ENCODE measurements around the gene SIAH1.

The SIAH1 gene

DNA sequence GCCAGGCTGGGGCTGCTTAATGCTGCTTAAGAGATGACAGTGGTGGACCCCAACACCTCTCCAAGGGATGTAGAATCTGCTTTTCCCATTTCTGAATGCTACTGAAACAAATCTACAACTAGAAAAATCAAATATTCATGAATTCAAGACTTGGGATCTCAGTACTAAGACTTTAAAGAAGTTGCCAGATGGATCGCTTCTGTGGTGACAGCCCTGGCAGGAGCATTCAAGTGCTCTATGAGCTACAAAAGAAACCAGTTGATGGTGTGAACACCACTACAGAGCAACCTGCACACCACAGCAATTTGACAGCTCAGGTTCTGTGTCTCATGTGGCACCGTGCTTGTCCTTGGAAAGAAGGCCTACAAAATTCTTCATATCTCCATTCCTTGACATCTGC is 42.6 kb downstream of the SIAH1 start:
- Histone ChIP-seq H3K27ac (no peak overlapping the region), H3K4me1 (no peaks in the 10 kb centered on the region), H3K27me3 (no peaks in the 10 kb centered on the region), H3K4me3 (no peak overlapping the region), H3K36me3 (peaks cover 14 to 36% (median 28%) of the 10 kb centered on the region in 3 donors), H3K9me3 (no peaks in the 10 kb centered on the region)
- TF ChIP-seq, protein P1, sequence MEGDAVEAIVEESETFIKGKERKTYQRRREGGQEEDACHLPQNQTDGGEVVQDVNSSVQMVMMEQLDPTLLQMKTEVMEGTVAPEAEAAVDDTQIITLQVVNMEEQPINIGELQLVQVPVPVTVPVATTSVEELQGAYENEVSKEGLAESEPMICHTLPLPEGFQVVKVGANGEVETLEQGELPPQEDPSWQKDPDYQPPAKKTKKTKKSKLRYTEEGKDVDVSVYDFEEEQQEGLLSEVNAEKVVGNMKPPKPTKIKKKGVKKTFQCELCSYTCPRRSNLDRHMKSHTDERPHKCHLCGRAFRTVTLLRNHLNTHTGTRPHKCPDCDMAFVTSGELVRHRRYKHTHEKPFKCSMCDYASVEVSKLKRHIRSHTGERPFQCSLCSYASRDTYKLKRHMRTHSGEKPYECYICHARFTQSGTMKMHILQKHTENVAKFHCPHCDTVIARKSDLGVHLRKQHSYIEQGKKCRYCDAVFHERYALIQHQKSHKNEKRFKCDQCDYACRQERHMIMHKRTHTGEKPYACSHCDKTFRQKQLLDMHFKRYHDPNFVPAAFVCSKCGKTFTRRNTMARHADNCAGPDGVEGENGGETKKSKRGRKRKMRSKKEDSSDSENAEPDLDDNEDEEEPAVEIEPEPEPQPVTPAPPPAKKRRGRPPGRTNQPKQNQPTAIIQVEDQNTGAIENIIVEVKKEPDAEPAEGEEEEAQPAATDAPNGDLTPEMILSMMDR (IDR thresholded peaks at IDR 0.05): no peak
- intact Hi-C loops (cut with DNase I; ENCODE audit: low total_unique reads): no loop called here
- no peak for DNase-seq

DNA sequence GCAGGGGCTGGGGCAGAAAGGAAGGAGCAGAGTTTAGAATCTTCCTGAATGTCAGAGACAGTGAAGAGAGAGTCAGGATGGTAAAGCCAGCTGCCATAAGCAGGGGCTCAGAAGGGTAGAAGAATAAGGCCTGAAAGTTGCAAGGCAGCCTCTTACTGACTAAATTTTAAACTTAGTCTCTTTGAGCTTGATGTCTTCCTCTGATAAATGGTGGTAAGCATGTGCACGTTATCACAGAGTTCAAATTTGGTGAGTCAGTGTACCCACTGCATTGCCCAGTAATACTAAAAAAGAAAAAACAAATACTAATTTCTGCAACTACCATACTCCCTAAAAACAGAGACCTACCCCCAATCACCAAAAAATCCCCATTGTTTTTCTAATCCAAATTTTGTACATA is 45.2 kb downstream of the SIAH1 start:
- intact Hi-C loops (cut with DNase I; ENCODE audit: low total_unique reads): no loop called here
- no peaks in the 10 kb centered on the region for H3K4me1 ChIP-seq
- no peak overlapping the region for H3K4me3 ChIP-seq
- no peak overlapping the region for H3K27ac ChIP-seq
- TF ChIP-seq, protein P1 (IDR thresholded peaks at IDR 0.05): no peak
- peaks cover 24 to 36% (median 35%) of the 10 kb centered on the region in 3 donors for H3K36me3 ChIP-seq
- no peak for DNase-seq
- H3K9me3 ChIP-seq: no peaks in the 10 kb centered on the region
- no peaks in the 10 kb centered on the region for H3K27me3 ChIP-seq

DNA sequence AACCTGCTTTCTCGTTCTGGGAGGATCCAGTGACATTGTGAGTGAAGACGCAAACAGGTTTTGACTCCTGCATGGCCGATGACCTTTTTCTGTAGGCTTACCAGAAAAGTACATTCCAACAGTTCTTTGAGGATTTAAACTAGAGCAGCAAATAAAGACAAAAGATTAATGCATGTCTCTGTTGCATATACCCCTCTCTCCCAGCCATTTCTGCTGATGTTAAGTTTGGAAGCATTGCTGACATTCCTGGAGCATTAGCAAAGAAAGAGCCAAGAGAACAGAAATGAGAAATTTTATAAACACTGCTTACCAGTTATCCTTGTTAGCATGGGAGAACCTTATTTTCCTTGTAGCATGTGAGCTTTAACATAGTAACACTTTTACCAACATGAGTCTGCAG is 49.3 kb downstream of the SIAH1 start:
- Histone ChIP-seq H3K9me3 (no peaks in the 10 kb centered on the region), H3K4me3 (no peak overlapping the region), H3K27ac (no peak overlapping the region), H3K27me3 (no peaks in the 10 kb centered on the region), H3K4me1 (peaks cover 0 to 3% (median 0%) of the 10 kb centered on the region in 4 donors), H3K36me3 (peaks cover 22 to 28% (median 23%) of the 10 kb centered on the region in 3 donors)
- intact Hi-C loops (cut with DNase I; ENCODE audit: low total_unique reads): no loop called here
- TF ChIP-seq, protein P1 (IDR thresholded peaks at IDR 0.05): no peak
- DNase-seq: no peak

DNA sequence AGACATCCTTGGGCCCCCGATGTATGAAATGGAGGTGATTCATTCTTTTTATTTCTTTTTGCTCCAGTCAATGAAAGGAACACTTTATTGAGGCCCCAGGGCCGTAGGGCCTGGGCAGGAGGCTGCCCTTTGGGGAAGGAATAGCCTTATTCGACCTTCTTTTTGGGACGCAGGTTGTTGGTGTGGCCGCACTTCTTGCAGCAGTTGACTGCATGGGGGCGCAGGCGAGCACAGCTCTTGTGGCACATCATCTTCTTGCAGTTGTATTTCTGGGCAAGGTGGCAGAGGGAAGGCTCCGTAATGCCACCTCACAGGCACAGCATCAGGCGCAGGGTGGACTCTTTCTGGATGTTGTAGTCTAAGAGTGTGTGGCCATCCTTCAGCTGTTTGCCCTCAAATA is 50.9 kb downstream of the SIAH1 start:
- intact Hi-C loops (cut with DNase I; ENCODE audit: low total_unique reads): no loop called here
- Histone ChIP-seq H3K36me3 (peaks cover 17 to 24% (median 18%) of the 10 kb centered on the region in 3 donors), H3K27me3 (no peaks in the 10 kb centered on the region), H3K27ac (no peak overlapping the region), H3K4me3 (no peak overlapping the region), H3K4me1 (peaks cover 0 to 14% (median 2%) of the 10 kb centered on the region in 4 donors), H3K9me3 (no peaks in the 10 kb centered on the region)
- TF ChIP-seq, protein P1 (IDR thresholded peaks at IDR 0.05): no peak
- DNase-seq: no peak

DNA sequence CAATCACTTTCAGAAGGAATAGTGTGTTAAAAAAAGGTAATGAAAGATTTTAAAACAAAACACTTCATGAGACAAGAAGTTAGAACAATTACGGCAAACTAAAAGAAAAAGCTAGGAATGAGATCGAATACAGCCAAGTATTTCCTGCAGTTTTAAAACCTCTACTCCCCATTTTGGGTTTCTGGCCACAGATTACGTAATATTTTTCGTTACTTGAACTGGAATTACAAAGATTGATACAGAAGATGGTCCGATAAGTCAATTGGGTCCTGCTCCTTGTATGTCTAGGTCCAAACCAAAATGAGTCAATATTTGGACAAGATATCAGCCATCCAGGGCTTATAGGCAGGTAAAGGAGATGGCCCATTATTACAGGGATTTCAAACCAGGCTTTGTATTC is 52.2 kb downstream of the SIAH1 start:
- Histone ChIP-seq H3K27me3 (no peaks in the 10 kb centered on the region), H3K4me1 (peaks cover 0 to 14% (median 2%) of the 10 kb centered on the region in 4 donors), H3K9me3 (no peaks in the 10 kb centered on the region), H3K36me3 (peaks cover 17 to 24% (median 18%) of the 10 kb centered on the region in 3 donors), H3K27ac (no peak overlapping the region), H3K4me3 (no peak overlapping the region)
- TF ChIP-seq, protein P1 (IDR thresholded peaks at IDR 0.05): no peak
- intact Hi-C loops (cut with DNase I; ENCODE audit: low total_unique reads): no loop called here
- DNase-seq: no peak

DNA sequence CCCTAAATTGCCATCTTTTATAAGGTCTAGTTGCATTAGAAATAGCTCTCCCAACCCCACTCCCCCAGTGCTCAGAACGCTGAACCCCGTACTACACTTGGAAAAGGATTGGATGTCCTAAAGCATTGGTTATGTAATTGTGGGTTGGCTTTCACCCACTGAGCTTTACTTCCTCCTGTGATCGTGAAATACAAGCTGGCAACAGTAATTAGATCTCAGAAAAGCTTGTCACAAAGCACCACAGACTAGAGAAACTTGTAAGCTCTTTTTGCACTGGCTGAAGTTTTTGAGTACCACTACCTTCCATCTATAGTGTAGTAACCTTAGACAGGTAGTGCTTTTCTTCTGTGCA is 54.4 kb downstream of the SIAH1 start:
- no peak overlapping the region for H3K4me3 ChIP-seq
- peaks cover 13 to 21% (median 16%) of the 10 kb centered on the region in 3 donors for H3K36me3 ChIP-seq
- no peaks in the 10 kb centered on the region for H3K27me3 ChIP-seq
- TF ChIP-seq, protein P1 (IDR thresholded peaks at IDR 0.05): no peak
- H3K4me1 ChIP-seq: peaks cover 0 to 14% (median 2%) of the 10 kb centered on the region in 4 donors
- H3K9me3 ChIP-seq: no peaks in the 10 kb centered on the region
- no peak overlapping the region for H3K27ac ChIP-seq
- no peak for DNase-seq
- intact Hi-C loops (cut with DNase I; ENCODE audit: low total_unique reads): no loop called here

Measured in tibial artery (tissue), 4 donors.